Ramos (cell line): ENCODE data around the gene PGAP3.

Source experiments
- in situ Hi-C: fragments of 300-500 bp; cut with MboI; formaldehyde crosslinking; loops from one replicate; pipeline ENCODE4 v1.14.3; 2022; ENCODE audit warnings: low sequenced_read_pairs; ENCODE audit not compliant: unreplicated experiment

Gene PGAP3

DNA sequence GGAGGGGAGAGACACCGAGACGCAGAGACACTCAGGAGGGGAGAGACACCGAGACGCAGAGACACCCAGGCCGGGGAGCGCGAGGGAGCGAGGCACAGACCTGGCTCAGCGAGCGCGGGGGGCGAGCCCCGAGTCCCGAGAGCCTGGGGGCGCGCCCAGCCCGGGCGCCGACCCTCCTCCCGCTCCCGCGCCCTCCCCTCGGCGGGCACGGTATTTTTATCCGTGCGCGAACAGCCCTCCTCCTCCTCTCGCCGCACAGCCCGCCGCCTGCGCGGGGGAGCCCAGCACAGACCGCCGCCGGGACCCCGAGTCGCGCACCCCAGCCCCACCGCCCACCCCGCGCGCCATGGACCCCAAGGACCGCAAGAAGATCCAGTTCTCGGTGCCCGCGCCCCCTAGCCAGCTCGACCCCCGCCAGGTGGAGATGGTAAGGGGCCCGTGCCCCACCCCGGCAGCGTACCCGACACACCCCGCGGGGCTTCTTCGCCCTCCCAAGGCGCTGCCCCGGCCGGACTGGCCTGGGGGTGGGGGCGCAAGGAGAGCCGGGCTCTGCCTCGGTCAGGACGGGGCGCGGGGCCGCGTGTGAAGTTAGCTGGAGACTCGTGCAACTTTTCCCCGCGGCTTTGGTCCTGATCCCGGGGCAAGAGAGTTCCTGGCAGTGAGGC is 60.7 kb downstream of the PGAP3 start:
- in situ Hi-C loops: no loop called here

DNA sequence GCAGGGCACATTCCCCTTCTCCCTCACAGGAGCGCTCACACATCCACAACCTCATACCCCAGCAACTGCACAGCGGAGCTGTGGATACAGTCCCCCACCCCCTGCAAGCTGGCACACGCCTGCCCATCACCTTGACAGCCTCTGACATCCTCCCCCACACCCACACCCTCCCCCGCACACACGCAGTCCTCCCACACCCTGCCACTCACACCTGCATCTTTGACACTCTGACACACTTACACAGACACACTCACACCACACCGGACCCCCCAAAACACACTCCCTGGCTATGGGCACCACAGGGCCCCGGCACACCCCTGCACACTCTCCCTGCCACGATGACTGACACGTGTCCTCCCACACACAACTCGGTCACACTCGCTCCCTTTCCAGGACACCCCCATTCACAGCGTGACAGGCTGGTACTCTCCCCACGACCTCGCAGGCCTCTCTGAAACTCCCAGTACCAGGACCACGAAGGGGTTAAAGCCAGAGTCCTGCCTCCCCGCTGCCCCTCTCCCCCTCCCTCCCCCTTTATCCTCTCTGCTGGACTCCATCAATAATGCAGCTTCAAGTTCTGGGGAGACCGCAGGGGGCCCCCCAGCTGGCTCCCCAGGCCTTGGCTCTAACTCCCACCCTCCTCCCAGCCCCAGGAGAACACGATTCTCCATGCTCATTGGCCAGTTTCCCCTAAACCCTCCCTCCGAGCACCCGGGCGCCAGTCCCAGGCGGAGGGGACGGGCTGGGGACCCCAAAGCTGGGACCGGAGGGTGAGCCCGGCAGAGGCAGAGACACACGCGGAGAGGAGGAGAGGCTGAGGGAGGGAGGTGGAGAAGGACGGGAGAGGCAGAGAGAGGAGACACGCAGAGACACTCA is 61.4 kb downstream of the PGAP3 start, which contains the start of gene PPP1R1B:
TSS of gene PPP1R1B (plus strand) at position 782 of the 876 bp plus-strand sequence. CDS start 441 bp downstream, outside the sequence.
- in situ Hi-C loops: no loop called here

DNA sequence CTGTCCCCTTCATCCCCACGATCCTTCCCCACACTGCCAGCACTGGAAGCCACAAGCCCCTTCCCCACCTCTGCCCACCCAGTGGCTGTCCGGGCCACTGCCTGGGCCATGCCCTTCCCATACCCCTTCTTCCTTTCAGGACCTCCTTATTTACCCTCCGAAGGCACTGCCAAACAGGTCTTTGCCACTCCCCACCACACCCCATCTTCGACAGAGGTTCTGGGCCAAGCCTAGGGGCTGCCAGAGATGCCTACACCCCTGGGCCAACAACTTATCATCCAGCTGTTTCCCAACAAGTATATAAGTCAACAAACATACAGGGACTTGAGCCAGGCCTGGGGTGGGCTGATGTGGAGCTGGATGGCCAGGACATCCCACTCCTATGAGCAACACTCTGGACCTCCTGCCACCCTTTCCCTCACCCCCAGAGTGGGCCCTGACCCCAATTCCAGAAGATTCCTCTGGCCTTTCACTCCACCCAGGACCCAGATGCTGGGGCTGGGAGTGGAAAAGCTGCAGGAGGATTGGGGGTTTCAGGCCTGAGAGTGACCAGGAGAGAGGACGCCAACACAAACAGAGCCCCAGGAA is 62.6 kb downstream of the PGAP3 start:
- in situ Hi-C loops: no loop called here

DNA sequence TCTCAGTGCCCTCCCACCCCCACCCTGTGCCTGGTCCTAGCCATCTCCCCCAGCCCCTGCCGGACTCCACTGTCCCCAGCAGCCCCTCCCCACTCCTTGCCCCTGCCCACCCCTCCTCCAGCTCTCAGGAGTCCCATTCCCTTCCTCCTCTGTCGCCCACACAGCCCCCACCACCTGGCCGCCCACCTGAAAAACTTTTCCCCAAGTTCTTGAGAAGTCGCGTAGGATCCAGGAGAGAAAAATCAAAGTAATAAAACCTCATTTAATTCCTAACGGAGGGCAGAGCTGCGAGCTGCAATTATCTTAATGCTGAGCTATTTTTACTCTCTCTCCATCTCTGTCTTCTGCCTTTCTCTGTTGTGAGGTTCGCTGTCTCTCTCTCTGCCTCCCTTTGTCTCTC is 63.5 kb downstream of the PGAP3 start:
- in situ Hi-C loops: no loop called here

DNA sequence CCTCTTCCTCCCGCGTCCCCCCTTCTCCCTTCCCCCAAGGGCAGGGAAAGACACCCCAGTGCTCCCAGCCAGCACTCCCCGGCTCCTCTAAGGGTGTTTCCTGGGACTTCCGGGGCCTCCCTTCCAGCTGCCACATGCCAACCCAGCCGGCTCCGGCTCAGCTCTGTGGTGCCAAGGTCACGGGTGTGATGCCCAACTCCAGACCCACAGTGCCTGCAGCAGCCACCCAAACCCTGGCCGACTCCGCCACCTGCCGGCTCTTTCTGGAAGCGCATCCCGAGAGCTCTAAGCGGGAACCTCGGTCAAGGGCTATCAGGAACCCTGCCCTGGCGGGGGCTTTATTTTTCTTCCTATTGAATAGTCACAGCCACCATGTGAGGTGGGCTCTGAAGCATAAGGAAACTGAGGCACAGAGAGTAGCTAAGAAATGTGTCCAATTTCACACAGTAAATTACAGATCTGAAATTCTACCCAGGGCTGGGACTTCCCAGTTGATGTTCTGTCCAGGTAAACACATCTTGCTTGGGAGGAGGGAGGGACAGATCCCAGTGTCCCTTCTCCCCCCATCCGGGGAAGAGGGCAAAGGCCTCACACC is 64.4 kb downstream of the PGAP3 start:
- in situ Hi-C loops: no loop called here

DNA sequence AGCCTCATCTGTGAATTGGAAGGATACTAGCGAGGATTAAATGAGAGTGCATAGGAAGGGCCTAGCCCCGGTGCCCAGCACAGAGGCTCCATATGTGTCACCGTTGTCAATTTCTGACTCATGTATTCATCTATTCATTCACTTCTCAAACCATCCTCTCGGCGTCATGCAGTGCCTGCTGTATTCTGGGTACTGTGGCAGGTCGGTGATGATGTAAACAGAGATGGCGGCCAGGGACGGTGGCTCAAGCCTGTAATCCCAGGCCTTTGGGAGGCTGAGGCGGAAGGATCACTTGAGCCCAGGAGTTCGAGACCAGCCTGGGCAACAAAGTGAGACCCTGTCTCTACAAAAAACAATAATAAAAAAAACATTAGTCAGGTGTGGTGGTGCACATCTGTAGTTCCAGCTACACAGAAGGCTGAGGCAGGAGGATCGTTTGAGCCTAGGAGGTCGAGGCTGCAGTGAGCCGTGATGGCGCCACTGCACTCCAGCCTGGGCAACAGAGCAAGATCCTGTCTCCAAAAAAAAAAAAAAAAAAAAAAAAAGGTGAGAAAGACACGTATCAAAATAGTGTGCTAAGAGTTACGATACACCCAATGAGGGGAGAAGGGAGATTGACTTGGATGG is 65.4 kb downstream of the PGAP3 start:
- in situ Hi-C loops: no loop called here

DNA sequence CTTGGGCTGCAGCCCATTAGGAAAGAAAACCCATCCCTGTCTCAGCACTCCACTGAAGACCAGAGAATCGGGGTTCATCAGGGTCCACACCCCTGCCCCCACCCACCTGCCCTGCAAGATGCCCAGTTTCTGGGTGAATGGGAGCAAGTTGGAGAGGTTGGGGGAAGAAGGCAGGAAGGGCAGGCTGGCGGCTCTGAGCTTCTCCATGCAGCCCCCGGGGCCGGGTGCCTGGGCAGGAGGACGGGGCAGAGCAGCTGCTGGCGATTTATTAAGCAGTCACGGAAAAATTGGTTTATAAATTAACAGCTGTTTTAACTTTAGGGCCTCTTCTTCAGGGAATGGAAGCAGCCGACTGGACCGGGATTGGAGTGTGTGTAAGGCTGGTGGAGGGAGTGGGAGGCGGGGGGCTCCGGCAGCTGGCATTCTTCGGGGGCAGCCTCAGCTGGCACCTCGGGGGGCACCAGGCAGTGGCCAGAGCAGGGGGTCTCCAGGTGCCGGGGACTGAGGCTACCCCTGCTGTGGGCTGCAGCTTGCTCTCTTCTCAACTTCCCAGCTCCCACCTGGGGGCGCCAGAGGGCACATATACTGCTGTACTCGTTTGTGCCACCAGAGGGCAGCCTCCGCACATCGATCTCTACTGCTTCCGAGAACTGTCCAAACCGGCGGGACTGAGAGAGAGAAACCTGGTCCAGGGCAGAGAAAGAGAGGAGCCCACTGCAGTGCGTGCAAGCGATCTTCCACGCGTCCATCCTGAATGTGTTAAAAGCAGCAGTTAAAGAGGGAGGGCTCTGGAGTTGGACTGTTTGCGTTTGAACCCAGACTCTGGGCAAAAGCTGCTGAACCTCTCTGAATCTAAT is 66.1 kb downstream of the PGAP3 start:
- in situ Hi-C loops: no loop called here
